ENCODE results near the gene PCDHAC1. TPM values are rescaled to one million over a fixed set of nuclear protein-coding genes. Genes with fewer than 3 reads are reported as not detected.

PCDHAC1 gene
- total RNA-seq, 1 donor from 2014 or later, result 5.9 TPM

GRCh38 chr5:140881889-140882590 lies 44.1 kb upstream of the PCDHAC1 start, which contains the start of gene PCDHA13:
PCDHA13 (plus strand) TSS chr5:140882124; CDS start chr5:140882269, 145 bp downstream.
- TF ChIP-seq, protein P1, sequence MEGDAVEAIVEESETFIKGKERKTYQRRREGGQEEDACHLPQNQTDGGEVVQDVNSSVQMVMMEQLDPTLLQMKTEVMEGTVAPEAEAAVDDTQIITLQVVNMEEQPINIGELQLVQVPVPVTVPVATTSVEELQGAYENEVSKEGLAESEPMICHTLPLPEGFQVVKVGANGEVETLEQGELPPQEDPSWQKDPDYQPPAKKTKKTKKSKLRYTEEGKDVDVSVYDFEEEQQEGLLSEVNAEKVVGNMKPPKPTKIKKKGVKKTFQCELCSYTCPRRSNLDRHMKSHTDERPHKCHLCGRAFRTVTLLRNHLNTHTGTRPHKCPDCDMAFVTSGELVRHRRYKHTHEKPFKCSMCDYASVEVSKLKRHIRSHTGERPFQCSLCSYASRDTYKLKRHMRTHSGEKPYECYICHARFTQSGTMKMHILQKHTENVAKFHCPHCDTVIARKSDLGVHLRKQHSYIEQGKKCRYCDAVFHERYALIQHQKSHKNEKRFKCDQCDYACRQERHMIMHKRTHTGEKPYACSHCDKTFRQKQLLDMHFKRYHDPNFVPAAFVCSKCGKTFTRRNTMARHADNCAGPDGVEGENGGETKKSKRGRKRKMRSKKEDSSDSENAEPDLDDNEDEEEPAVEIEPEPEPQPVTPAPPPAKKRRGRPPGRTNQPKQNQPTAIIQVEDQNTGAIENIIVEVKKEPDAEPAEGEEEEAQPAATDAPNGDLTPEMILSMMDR (IDR thresholded peaks at IDR 0.05; ENCODE audit: insufficient read depth, low read depth, low read length), result no peak
- TF ChIP-seq EZH2 (IDR thresholded peaks at IDR 0.05; ENCODE audit: insufficient read depth, low read length), result no peak

GRCh38 chr5:140882591-140882899 lies 43.6 kb upstream of the PCDHAC1 start:
- H3K36me3 Mint-ChIP-seq (ENCODE audit: low read depth, unreplicated experiment), result peaks cover 18% of the 10 kb centered on the region
- Histone ChIP-seq H4K20me1 (ENCODE audit: insufficient read depth, low read length) (no peaks in the 10 kb centered on the region), H3K36me3 (ENCODE audit: insufficient read depth, low read length) (no peaks in the 10 kb centered on the region), H3K27ac (ENCODE audit: low read depth, low read length) (no peak overlapping the region), H3K4me1 (ENCODE audit: insufficient read depth, low read length) (no peaks in the 10 kb centered on the region), H3K4me3 (ENCODE audit: insufficient read depth, low read depth, low read length) (no peak overlapping the region), H3K27me3 (ENCODE audit: insufficient read depth, low read length) (no peaks in the 10 kb centered on the region), H3K79me2 (ENCODE audit: insufficient read depth, low read length) (no peaks in the 10 kb centered on the region), H3K9me3 (ENCODE audit: insufficient read depth, low read depth, low read length) (peaks cover 11% of the 10 kb centered on the region), H3K9ac (ENCODE audit: low read length) (no peak overlapping the region), H3K4me2 (ENCODE audit: low read length) (no peak overlapping the region), H2AFZ (ENCODE audit: low read depth, low read length) (no peak overlapping the region)
- no peak for FAIRE-seq
- no peaks in the 10 kb centered on the region for H3K4me1 Mint-ChIP-seq (ENCODE audit: low read depth, unreplicated experiment)
- no peaks in the 10 kb centered on the region for H3K27me3 Mint-ChIP-seq (ENCODE audit: low read depth, unreplicated experiment)
- H3K27ac Mint-ChIP-seq (ENCODE audit: unreplicated experiment), result no peak overlapping the region
- DNase-seq (ENCODE audit: low read depth), result no peak
- TF ChIP-seq, protein P1 (IDR thresholded peaks at IDR 0.05; ENCODE audit: insufficient read depth, low read depth, low read length), result peak; percentile 3
- TF ChIP-seq EZH2 (IDR thresholded peaks at IDR 0.05; ENCODE audit: insufficient read depth, low read length), result no peak
- peak overlapping the region; percentile 80 for H3K4me3 Mint-ChIP-seq (ENCODE audit: unreplicated experiment)
- peaks cover 6% of the 10 kb centered on the region for H3K9me3 Mint-ChIP-seq (ENCODE audit: unreplicated experiment)

More at GRCh38 chr5:140881889-140882590, 44.1 kb upstream of the PCDHAC1 start, which contains the start of gene PCDHA13:
- no peak within 1 kb of the TSS for H3K4me2 ChIP-seq (ENCODE audit: low read length)
- no peak within 1 kb of the TSS for H3K27ac ChIP-seq (ENCODE audit: low read depth, low read length)
- H3K9me3 ChIP-seq (ENCODE audit: insufficient read depth, low read depth, low read length), result peaks cover 15% of the 10 kb centered on the region
- Mint-ChIP-seq H3K4me3 (ENCODE audit: unreplicated experiment) (peak within 1 kb of the TSS; percentile 80), H3K36me3 (ENCODE audit: low read depth, unreplicated experiment) (peaks cover 18% of the 10 kb centered on the region), H3K27ac (ENCODE audit: unreplicated experiment) (no peak within 1 kb of the TSS), H3K4me1 (ENCODE audit: low read depth, unreplicated experiment) (no peaks in the 10 kb centered on the region), H3K27me3 (ENCODE audit: low read depth, unreplicated experiment) (no peaks in the 10 kb centered on the region), H3K9me3 (ENCODE audit: unreplicated experiment) (peaks cover 6% of the 10 kb centered on the region)
- no peaks in the 10 kb centered on the region for H3K27me3 ChIP-seq (ENCODE audit: insufficient read depth, low read length)
- H3K79me2 ChIP-seq (ENCODE audit: insufficient read depth, low read length), result no peaks in the 10 kb centered on the region
- FAIRE-seq (no peak), DNase-seq (ENCODE audit: low read depth) (no peak)
- H3K9ac ChIP-seq (ENCODE audit: low read length), result no peak within 1 kb of the TSS
- no peaks in the 10 kb centered on the region for H4K20me1 ChIP-seq (ENCODE audit: insufficient read depth, low read length)
- H3K4me3 ChIP-seq (ENCODE audit: insufficient read depth, low read depth, low read length), result no peak within 1 kb of the TSS
- no peak within 1 kb of the TSS for H2AFZ ChIP-seq (ENCODE audit: low read depth, low read length)
- H3K36me3 ChIP-seq (ENCODE audit: insufficient read depth, low read length), result no peaks in the 10 kb centered on the region
- H3K4me1 ChIP-seq (ENCODE audit: insufficient read depth, low read length), result no peaks in the 10 kb centered on the region

DNA sequence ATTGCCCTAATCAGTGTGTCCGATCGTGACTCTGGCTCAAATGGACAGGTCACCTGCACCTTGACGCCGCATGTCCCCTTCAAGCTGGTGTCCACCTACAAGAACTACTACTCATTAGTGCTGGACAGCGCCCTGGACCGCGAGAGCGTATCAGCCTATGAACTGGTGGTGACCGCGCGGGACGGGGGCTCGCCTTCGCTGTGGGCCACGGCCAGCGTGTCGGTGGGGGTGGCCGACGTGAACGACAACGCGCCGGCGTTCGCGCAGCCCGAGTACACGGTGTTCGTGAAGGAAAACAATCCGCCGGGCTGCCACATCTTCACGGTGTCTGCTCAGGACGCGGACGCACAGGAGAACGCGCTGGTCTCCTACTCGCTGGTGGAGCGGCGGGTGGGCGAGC lies 42.7 kb upstream of the PCDHAC1 start:
- no peaks in the 10 kb centered on the region for H3K4me1 Mint-ChIP-seq (ENCODE audit: low read depth, unreplicated experiment)
- FAIRE-seq (no peak), DNase-seq (ENCODE audit: low read depth) (no peak)
- peaks cover 18% of the 10 kb centered on the region for H3K36me3 Mint-ChIP-seq (ENCODE audit: low read depth, unreplicated experiment)
- Histone ChIP-seq H3K27me3 (ENCODE audit: insufficient read depth, low read length) (no peaks in the 10 kb centered on the region), H3K4me3 (ENCODE audit: insufficient read depth, low read depth, low read length) (no peak overlapping the region), H3K79me2 (ENCODE audit: insufficient read depth, low read length) (no peaks in the 10 kb centered on the region), H2AFZ (ENCODE audit: low read depth, low read length) (no peak overlapping the region), H3K27ac (ENCODE audit: low read depth, low read length) (no peak overlapping the region), H3K4me2 (ENCODE audit: low read length) (no peak overlapping the region), H3K36me3 (ENCODE audit: insufficient read depth, low read length) (no peaks in the 10 kb centered on the region), H3K4me1 (ENCODE audit: insufficient read depth, low read length) (no peaks in the 10 kb centered on the region), H3K9ac (ENCODE audit: low read length) (no peak overlapping the region), H4K20me1 (ENCODE audit: insufficient read depth, low read length) (no peaks in the 10 kb centered on the region), H3K9me3 (ENCODE audit: insufficient read depth, low read depth, low read length) (peaks cover 10% of the 10 kb centered on the region)
- no peak overlapping the region for H3K27ac Mint-ChIP-seq (ENCODE audit: unreplicated experiment)
- H3K27me3 Mint-ChIP-seq (ENCODE audit: low read depth, unreplicated experiment), result no peaks in the 10 kb centered on the region
- peaks cover 6% of the 10 kb centered on the region for H3K9me3 Mint-ChIP-seq (ENCODE audit: unreplicated experiment)
- H3K4me3 Mint-ChIP-seq (ENCODE audit: unreplicated experiment), result no peak overlapping the region
- TF ChIP-seq, protein P1 (IDR thresholded peaks at IDR 0.05; ENCODE audit: insufficient read depth, low read depth, low read length), result no peak
- no peak for TF ChIP-seq EZH2 (IDR thresholded peaks at IDR 0.05; ENCODE audit: insufficient read depth, low read length)
